DND-41 (cell line): Measurements from ENCODE around the gene TCP1.

Experiments used
- CTCF ChIP-seq: IDR thresholded peaks from 2 replicates; pipeline ENCODE4 v1.5.1; 2012; ENCODE audit warnings: borderline replicate concordance, low read length, moderate library complexity, mild to moderate bottlenecking; ENCODE audit not compliant: poor library complexity, severe bottlenecking; ENCODE audit errors: extremely low read depth
- EZH2 ChIP-seq: IDR thresholded peaks from 3 replicates; pipeline ENCODE4 v1.6.1; 2012; ENCODE audit warnings: borderline replicate concordance, low read depth, mild to moderate bottlenecking, moderate library complexity, low read length, inconsistent platforms; ENCODE audit not compliant: severe bottlenecking

- TF ChIP-seq CTCF (no peak), EZH2 (no peak)
Measured at GRCh38 chr6:159828074-159828473, 38.7 kb upstream of the TCP1 start.
